ENCODE data around the gene XRCC4.

Gene XRCC4

DNA sequence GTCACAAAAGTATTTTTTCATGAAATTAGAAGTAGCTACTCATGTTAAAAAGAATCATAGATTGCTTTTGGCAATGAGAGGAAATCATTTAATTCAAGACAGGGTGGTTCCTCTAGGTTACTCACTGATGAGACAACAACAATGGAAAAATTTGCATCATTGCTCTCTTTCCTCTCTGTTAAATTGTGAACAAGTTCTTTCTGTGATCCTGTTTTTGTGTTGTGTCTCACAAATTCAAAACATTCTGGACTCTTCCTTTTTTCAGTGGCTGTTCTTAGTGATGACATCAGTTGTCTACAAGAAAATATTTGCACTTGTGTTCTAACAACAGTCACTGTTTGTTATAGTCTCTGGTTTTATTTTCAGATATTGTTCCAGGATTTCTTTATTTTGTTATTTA lies 95.3 kb downstream of the XRCC4 start:
- H3K4me3 ChIP-seq (ENCODE audit: low read depth, low read length) = no peak overlapping the region
- TF ChIP-seq, protein P1, sequence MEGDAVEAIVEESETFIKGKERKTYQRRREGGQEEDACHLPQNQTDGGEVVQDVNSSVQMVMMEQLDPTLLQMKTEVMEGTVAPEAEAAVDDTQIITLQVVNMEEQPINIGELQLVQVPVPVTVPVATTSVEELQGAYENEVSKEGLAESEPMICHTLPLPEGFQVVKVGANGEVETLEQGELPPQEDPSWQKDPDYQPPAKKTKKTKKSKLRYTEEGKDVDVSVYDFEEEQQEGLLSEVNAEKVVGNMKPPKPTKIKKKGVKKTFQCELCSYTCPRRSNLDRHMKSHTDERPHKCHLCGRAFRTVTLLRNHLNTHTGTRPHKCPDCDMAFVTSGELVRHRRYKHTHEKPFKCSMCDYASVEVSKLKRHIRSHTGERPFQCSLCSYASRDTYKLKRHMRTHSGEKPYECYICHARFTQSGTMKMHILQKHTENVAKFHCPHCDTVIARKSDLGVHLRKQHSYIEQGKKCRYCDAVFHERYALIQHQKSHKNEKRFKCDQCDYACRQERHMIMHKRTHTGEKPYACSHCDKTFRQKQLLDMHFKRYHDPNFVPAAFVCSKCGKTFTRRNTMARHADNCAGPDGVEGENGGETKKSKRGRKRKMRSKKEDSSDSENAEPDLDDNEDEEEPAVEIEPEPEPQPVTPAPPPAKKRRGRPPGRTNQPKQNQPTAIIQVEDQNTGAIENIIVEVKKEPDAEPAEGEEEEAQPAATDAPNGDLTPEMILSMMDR (IDR thresholded peaks at IDR 0.05; ENCODE audit: low read depth, low read length) = no peak

- TF ChIP-seq, protein P1 (IDR thresholded peaks at IDR 0.05; ENCODE audit: low read depth, low read length) = no peak
Measured at GRCh38 chr5:83173826-83174225, 96.5 kb downstream of the XRCC4 start.

DNA sequence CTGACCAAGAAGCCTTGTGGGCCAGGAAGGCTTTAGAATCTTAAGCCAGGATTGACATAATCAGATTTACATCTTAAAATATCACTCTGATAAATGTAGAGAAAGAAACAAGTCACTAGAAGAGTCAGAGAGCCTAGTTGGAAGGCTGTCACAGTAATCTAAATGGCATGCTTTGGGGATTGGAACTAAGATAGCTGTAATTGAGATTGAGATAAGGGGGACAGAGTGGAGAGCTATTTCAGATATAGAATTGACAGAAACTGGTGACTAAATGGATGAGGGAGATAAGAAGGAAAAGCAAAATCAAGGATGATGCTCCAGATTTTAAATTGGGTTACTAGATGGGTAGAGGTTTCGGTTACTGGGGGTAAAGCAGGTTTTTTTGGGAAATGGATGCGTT lies 100.5 kb downstream of the XRCC4 start:
- TF ChIP-seq, protein P1 (IDR thresholded peaks at IDR 0.05; ENCODE audit: low read depth, low read length) = no peak
- H3K4me3 ChIP-seq (ENCODE audit: low read depth, low read length) = no peak overlapping the region

More at GRCh38 chr5:83173826-83174225, 96.5 kb downstream of the XRCC4 start:
- H3K4me3 ChIP-seq (ENCODE audit: low read depth, low read length) = no peak overlapping the region

DNA sequence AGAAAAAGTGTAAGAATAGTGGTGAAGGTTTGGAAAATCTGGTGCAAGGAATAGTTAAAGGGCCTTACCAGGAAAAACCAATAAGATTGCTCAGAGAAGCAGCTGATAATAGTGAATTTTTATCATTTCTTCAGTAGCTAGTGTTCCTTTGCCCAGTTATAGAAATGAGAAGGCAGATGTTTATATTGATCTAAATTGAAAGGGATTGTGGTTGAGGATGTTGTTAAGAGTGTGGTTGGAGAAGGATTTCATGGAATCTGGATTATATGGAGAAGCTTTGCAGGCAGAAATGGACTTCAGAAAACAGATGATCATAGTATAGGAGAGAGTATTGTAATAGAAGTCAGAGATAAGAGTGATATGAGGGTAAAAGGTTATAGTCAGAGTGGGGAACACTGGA lies 102.6 kb downstream of the XRCC4 start:
- no peak overlapping the region for H3K4me3 ChIP-seq (ENCODE audit: low read depth, low read length)
- TF ChIP-seq, protein P1 (IDR thresholded peaks at IDR 0.05; ENCODE audit: low read depth, low read length) = no peak

GRCh38 chr5:83184534-83184933 lies 107.2 kb downstream of the XRCC4 start:
- H3K4me3 ChIP-seq (ENCODE audit: low read depth, low read length) = no peak overlapping the region

DNA sequence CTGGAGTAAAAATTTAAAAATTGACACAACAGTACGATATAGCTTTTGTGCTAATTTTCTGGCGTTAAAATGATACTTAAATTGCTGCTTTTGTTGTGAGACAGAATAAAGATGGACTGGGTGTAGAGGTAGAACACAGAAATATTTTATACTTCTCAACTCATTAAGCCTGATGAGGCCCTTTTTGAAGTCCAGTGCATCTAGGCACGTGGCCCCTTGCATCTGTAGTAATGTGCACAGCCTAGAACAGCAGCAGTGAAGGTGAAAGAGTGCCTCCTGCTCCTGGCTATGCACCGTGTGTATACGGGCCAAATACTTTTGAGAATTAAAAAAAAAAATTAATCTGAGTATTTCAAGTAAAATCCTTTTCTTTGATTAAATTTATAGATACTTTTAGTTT lies 115.6 kb downstream of the XRCC4 start:
- H3K4me3 ChIP-seq (ENCODE audit: low read depth, low read length) = no peak overlapping the region
- TF ChIP-seq, protein P1 (IDR thresholded peaks at IDR 0.05; ENCODE audit: low read depth, low read length) = no peak

More at GRCh38 chr5:83184534-83184933, 107.2 kb downstream of the XRCC4 start:
- TF ChIP-seq, protein P1 (IDR thresholded peaks at IDR 0.05; ENCODE audit: low read depth, low read length) = no peak

DNA sequence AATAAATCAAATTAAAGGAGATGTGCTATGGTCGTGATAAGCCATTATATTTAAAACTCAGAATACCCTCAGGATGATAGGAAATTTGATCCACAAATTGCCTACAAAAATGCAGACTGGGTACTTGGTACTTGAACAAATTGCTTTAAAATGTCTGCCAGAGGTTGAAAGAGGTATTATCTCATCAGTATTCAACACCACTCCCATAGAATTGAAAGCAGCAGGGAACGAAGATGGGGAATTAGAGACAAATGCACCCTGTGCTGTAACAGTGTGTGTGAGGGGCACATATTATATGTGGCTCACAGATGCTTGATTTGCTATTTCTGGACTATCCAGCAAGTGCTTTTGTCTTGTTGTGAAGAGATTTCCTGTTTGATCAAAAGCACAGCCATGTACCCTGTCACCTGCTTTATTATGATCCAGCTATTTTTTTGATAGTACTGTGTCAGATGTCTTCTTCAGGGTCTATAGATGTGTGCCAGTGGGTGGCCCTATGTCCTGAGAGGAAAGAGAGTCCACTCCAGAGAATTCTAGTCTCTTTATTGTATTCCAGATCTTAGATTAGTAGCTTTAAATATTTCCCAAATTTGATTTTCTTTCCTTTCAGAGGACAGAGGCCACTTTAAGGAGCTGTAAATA lies 120.1 kb downstream of the XRCC4 start:
- TF ChIP-seq, protein P1 (IDR thresholded peaks at IDR 0.05; ENCODE audit: low read depth, low read length) = no peak
- H3K4me3 ChIP-seq (ENCODE audit: low read depth, low read length) = no peak overlapping the region
